GM19463 (cell line): Measurements from ENCODE around the gene RASAL1.

Experiments used
- ATAC-seq: cut with Tn5 transposase; IDR thresholded peaks from one replicate; pipeline ENCODE4 v1.9.1; 2021; ENCODE audit warnings: mild to moderate bottlenecking, moderate library complexity; ENCODE audit not compliant: unreplicated experiment

RASAL1 gene

GRCh38 chr12:113077057-113077858 lies 58.3 kb downstream of the RASAL1 start:
- no peak for ATAC-seq

GRCh38 chr12:113075137-113075683 lies 60.4 kb downstream of the RASAL1 start:
- ATAC-seq = peak; percentile 91

- ATAC-seq = no peak
These were observed 62.0 kb downstream of the RASAL1 start for GRCh38 chr12:113073586-113073985.

DNA sequence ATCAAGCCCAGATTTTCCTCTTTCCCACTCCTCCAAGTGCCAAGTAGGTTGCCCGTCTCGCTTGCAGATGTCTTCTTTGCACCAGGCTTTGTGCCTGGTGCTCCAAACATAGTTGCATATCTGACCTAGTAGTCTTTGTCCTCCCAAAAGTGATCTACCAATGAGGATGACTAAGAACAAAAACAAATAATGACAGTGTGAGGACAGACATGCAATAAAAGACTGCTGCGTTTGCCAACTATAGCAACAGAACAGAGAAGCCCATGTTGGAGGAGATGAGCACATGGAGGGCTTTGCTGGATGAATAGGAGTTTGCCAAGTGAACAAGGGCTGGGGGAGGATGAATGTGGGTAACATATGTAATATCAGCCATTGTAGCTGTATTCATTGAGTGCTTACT lies 63.4 kb downstream of the RASAL1 start:
- no peak for ATAC-seq

- ATAC-seq = no peak
These were observed 64.1 kb downstream of the RASAL1 start for GRCh38 chr12:113071135-113072112.

GRCh38 chr12:113070117-113070906 lies 65.2 kb downstream of the RASAL1 start:
- ATAC-seq = peak; percentile 42

DNA sequence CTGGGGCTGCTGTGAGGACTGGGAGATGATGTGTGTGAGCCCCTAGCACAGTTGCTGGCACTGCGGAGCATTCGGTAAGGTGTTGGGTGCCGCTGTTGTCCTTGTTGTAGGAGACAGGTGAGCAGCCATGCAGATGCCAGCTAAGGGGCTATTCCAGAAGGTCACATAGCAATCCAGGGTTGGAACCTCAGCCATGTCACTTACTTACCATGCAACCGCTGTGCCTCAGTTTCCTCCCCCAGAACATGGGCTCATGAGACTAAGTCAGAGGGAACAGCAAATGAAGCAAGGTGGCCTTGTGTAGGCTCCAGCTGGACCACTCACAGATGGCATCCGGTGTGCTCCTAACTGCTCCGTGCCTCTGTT lies 65.8 kb downstream of the RASAL1 start:
- no peak for ATAC-seq

GRCh38 chr12:113069149-113069548 lies 66.4 kb downstream of the RASAL1 start:
- no peak for ATAC-seq

DNA sequence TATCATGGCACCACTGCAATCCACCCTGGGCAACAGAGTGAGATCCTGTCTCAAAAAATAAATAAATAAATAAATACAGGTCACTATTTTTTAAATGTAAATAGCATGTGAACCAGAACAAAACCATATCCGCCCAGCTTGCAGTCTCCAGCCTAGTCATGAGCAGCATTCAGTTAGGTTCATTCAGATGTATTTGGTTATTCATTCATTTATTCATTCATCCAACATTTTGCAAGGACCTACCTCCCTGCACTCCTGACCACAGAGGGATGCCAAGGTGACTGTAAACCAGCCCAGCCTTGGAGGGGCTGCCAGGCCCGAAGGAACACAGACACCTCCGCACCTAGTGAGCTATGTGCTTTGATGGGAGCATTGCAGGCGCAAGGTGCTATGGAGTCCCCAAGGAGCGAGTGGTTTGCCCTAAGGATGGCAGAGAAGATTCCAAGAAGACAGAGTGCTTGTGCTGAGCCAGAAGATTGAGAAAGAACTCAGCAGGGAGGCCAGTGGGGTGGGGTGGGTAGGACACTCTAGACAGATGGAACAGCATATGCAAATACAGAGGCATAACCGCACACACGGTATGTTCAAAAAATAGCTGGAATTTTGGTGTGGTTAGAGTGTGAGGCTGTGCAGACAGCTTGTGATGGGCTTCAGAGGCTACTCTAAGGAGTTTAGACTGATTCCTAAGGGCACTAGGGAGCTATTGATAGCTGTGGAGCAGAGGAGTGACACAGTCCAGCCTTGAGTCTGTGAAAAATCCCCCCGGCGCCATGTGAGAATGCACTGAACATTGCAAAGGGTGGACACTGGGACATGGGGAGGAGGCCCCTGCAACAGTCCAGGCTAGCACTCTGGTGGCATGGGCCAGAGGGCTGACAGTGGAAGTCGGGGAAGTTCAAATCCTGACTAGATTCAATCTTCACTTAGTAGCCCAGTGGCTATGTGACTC lies 67.3 kb downstream of the RASAL1 start:
- no peak for ATAC-seq

DNA sequence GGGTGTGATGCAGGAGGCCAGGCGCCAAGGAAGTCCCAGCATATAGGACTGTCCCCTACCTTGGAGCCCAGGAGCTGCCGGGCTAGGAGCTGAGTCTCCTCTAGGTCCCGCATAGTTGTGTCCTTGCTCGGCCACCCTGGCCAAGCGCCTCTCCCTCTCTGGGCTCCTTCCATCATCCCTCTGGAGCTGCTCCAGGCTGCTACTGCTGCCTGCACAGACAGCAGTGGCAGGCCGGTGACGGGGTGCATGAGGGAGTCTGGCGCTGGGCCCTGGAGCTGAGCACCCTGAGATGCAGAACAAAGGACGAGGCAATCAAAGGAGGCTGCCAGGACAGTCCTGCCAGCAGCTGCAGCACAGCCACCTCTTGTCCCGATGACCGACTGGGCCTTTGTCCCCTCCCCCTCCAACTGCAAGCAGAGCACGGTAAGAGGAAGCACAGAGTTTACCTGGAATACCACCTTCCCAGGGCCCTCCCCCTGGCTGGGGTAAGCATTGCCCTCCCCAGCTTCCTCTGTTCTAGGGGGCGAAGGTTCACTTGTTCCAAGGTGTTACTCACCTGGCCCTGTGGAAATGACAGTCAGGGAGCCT lies 68.7 kb downstream of the RASAL1 start:
- ATAC-seq = no peak

GRCh38 chr12:113065126-113066007 lies 70.2 kb downstream of the RASAL1 start:
- no peak for ATAC-seq

- no peak for ATAC-seq
These were observed 71.0 kb downstream of the RASAL1 start for GRCh38 chr12:113064395-113065125.

DNA sequence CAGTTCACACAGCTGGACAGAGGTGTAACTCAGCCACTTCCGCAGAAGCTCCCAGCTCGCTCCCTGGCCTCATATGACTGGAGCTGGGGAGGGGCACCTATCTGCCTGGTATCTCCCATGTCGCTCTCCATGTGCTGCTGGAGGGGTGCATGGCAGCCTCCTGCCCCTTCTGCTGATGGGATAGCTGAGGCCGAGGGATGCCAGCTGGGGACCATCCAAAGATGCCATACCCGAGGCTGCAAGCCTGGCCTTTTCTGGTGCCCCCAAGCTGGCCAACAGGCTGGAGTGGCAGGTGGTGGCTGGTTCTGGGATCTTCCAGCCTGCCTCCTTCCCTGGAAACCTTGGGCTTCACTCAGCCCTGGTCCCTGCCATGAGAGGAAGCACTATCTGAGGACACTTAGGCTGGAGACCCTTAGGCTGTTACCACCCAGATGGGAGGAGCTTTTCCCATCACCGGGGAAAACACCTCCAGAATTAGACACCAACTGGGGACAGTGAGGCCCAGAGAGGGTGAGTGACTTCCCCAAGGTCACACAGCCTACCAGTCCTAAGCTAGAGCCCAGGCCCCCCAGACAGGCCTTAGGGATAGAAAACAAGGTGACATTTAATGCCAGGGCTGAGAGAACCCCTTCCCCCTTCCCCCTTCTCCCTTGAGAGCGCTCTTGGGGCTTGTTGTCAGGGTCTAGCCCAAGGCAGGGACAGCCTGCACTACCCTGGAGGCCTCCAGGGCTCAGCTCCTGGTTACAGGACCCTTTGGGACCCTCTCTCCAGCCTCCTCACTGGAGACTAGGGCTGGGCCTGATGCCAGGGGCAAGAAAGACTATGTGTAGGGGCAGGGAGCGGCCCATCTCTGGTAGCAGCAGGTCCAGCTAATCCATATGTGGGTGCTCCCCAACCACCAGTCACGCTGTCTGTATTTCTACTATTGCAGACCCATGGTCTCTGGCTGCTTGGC lies 71.9 kb downstream of the RASAL1 start:
- no peak for ATAC-seq

DNA sequence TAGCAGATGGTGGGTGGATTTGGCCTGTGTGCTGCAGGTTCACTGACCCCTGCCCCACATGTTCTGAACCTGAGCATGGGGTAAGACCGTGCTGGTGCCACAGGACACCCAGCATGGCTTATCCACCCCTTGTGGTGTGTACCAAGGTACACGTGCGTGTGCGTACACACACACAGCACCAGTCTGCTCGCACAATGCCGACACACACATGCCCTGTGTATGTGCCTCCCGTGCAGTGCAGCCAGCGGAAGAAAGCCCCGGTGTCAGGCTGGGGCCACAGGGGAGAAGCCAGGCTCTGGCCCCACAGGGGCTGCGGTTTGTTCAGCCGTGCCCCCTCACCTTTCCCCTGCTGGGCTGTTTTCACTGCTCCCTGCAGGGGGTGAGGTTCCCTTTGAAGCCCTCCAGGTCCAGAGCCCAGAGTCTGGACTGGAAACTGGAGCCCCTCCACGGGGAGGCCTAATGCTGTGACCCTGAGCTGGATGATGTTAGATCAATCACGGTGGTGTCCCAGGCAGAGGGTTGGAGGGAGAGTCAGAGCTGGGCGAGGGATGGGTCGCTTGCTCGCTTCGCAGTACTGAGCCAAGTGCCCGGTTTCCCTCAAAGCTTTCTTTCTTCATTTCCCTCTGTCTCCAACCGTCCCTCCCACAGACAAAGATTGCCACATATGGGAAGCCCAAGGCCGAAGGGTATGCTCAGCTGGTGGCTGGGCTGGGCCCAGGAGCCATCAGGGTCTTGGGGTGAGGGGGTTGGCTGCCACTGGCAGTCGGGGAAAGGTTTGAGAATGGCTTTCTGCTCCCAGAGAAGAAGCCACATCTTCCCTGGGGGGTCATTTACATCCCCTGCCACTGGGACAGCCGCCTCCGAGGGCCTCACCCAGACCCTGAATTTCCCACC lies 72.8 kb downstream of the RASAL1 start:
- no peak for ATAC-seq

DNA sequence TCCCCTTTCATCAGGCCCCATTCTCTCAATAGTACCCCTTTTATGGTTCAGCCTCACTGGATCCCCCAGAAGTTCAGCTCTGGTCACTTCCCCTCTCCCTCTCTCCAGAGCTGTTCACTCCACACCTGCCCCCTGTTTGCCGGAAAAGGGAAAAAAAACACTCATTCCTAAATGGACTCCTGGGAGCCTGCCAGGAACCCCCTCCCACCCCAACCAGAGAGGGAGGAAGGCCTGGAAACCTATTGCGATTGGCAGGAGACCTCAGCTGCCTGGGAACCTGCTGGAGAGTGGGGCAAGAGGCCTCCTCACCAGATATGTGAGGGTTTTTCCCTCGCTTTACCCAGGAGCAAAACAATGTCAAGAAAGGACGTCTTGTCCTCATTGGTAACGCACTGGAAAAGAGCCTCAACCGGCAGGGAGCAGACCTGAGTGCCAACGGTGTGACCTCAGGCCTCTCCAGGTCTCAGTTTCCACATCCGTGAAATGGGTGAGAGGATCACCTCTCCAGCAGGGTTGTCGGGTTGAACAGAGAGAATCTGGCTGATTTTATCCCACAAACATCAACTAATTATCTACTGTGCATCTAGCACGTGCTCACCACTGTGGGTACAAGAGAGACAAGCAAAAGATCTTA lies 74.4 kb downstream of the RASAL1 start:
- no peak for ATAC-seq
